HL-60 (cell line): ENCODE measurements around the gene NEGR1.

ENCODE experiments used
- SPI1 ChIP-seq: IDR thresholded peaks from 2 replicates; pipeline ENCODE4 v1.6.1; 2012; ENCODE audit warnings: low read depth, mild to moderate bottlenecking, borderline replicate concordance
- TF ChIP-seq, protein P1 (sequence below): IDR thresholded peaks from one replicate; pipeline ENCODE4 v1.5.1; 2011; ENCODE audit warnings: low read length, control low read depth, inconsistent platforms; ENCODE audit not compliant: insufficient read depth
- TF ChIP-seq, protein P2 (sequence below): IDR thresholded peaks from 2 replicates; pipeline ENCODE4 v1.6.1; 2012; ENCODE audit warnings: low read depth; ENCODE audit not compliant: insufficient replicate concordance

DNA sequence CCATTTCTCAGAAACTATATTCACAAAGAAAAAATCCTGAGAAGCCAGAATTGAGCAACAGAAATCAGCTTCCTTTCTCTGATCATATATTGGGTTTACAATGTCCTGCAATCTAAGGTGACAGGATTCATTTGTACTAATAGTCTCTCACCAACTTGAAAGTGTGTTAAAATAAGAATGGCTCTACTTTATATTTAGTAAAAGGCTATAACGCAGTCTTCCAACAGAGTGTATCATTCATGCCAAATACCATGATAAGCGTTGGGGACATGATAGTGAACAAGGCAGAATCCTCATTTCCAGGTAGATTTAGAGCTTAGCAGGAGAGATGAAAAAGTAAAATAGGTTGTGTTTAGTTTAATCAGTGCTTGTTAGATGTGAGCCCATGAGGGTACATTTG is 682.3 kb downstream of the NEGR1 start:
- TF ChIP-seq, protein P1, sequence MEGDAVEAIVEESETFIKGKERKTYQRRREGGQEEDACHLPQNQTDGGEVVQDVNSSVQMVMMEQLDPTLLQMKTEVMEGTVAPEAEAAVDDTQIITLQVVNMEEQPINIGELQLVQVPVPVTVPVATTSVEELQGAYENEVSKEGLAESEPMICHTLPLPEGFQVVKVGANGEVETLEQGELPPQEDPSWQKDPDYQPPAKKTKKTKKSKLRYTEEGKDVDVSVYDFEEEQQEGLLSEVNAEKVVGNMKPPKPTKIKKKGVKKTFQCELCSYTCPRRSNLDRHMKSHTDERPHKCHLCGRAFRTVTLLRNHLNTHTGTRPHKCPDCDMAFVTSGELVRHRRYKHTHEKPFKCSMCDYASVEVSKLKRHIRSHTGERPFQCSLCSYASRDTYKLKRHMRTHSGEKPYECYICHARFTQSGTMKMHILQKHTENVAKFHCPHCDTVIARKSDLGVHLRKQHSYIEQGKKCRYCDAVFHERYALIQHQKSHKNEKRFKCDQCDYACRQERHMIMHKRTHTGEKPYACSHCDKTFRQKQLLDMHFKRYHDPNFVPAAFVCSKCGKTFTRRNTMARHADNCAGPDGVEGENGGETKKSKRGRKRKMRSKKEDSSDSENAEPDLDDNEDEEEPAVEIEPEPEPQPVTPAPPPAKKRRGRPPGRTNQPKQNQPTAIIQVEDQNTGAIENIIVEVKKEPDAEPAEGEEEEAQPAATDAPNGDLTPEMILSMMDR, result no peak
- TF ChIP-seq, protein P2, sequence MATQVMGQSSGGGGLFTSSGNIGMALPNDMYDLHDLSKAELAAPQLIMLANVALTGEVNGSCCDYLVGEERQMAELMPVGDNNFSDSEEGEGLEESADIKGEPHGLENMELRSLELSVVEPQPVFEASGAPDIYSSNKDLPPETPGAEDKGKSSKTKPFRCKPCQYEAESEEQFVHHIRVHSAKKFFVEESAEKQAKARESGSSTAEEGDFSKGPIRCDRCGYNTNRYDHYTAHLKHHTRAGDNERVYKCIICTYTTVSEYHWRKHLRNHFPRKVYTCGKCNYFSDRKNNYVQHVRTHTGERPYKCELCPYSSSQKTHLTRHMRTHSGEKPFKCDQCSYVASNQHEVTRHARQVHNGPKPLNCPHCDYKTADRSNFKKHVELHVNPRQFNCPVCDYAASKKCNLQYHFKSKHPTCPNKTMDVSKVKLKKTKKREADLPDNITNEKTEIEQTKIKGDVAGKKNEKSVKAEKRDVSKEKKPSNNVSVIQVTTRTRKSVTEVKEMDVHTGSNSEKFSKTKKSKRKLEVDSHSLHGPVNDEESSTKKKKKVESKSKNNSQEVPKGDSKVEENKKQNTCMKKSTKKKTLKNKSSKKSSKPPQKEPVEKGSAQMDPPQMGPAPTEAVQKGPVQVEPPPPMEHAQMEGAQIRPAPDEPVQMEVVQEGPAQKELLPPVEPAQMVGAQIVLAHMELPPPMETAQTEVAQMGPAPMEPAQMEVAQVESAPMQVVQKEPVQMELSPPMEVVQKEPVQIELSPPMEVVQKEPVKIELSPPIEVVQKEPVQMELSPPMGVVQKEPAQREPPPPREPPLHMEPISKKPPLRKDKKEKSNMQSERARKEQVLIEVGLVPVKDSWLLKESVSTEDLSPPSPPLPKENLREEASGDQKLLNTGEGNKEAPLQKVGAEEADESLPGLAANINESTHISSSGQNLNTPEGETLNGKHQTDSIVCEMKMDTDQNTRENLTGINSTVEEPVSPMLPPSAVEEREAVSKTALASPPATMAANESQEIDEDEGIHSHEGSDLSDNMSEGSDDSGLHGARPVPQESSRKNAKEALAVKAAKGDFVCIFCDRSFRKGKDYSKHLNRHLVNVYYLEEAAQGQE, result no peak
- no peak for TF ChIP-seq SPI1
